Mesothelial cell of epicardium (in vitro differentiated cells): ENCODE data around the gene CHRND. TPM values are rescaled to one million over a fixed set of nuclear protein-coding genes. Genes with fewer than 3 reads are reported as not detected.

Experiments used
- DNase-seq, 2 experiments: peaks; one replicate each; pipeline ENCODE4 v3.0.0; 2021; ENCODE audit warnings: low spot score in 2 of 2; ENCODE audit not compliant: unreplicated experiment in 2 of 2
- H3K27ac Mint-ChIP-seq: 2 replicates; pipeline ENCODE4 v1.8.0; 2021; ENCODE audit warnings: mixed read lengths
- H3K27me3 Mint-ChIP-seq: 2 replicates; pipeline ENCODE4 v1.8.0; 2021; ENCODE audit warnings: low read depth, mixed read lengths
- H3K36me3 Mint-ChIP-seq: 2 replicates; pipeline ENCODE4 v1.8.0; 2021; ENCODE audit warnings: mixed read lengths
- H3K4me1 Mint-ChIP-seq: 2 replicates; pipeline ENCODE4 v1.8.0; 2021; ENCODE audit warnings: mixed read lengths
- H3K4me3 Mint-ChIP-seq: 2 replicates; pipeline ENCODE4 v1.8.0; 2021; ENCODE audit warnings: mild to moderate bottlenecking, moderate library complexity, mixed read lengths
- H3K9me3 Mint-ChIP-seq: 2 replicates; pipeline ENCODE4 v1.8.0; 2021; ENCODE audit warnings: mixed read lengths
- total RNA-seq: library from RNA; stranded (reverse); gene quantifications from 3 replicates; pipeline ENCODE4 v1.2.1, GENCODE V29; 2021
- TF ChIP-seq, protein P1 (sequence below): fragments of 200-600 bp; sonication (generic); IDR thresholded peaks from one replicate; pipeline ENCODE4 v1.5.0; 2021; ENCODE audit warnings: antibody characterized with exemption; ENCODE audit not compliant: unreplicated experiment

CHRND gene
- total RNA-seq, 1 donor from 2014 or later = not detected

DNA sequence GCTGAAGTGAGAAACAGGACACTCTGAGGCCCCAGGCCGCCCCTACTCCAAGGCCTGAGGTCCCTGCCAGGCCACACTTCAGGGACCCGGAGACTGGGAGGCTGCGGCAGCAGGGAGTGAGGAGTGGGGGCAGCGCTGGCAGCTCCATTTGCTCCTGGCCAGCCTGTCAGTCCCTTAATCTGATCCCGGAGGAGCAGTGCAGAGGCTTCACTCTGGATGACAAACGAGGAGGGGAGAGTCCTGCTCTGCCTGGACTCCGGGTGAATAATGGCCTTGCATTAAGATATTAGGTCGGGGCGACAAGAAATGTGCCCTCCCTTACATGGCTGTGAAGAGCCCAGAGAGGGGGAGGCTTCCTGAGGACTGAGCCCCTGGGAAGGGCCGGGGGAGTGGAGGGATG lies 20.1 kb upstream of the CHRND start:
- Mint-ChIP-seq H3K4me1 (peaks cover 36% of the 10 kb centered on the region), H3K4me3 (no peak overlapping the region), H3K27ac (no peak overlapping the region), H3K9me3 (no peaks in the 10 kb centered on the region), H3K27me3 (peaks cover 75% of the 10 kb centered on the region), H3K36me3 (no peaks in the 10 kb centered on the region)
- no peak for DNase-seq
- TF ChIP-seq, protein P1, sequence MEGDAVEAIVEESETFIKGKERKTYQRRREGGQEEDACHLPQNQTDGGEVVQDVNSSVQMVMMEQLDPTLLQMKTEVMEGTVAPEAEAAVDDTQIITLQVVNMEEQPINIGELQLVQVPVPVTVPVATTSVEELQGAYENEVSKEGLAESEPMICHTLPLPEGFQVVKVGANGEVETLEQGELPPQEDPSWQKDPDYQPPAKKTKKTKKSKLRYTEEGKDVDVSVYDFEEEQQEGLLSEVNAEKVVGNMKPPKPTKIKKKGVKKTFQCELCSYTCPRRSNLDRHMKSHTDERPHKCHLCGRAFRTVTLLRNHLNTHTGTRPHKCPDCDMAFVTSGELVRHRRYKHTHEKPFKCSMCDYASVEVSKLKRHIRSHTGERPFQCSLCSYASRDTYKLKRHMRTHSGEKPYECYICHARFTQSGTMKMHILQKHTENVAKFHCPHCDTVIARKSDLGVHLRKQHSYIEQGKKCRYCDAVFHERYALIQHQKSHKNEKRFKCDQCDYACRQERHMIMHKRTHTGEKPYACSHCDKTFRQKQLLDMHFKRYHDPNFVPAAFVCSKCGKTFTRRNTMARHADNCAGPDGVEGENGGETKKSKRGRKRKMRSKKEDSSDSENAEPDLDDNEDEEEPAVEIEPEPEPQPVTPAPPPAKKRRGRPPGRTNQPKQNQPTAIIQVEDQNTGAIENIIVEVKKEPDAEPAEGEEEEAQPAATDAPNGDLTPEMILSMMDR = no peak

DNA sequence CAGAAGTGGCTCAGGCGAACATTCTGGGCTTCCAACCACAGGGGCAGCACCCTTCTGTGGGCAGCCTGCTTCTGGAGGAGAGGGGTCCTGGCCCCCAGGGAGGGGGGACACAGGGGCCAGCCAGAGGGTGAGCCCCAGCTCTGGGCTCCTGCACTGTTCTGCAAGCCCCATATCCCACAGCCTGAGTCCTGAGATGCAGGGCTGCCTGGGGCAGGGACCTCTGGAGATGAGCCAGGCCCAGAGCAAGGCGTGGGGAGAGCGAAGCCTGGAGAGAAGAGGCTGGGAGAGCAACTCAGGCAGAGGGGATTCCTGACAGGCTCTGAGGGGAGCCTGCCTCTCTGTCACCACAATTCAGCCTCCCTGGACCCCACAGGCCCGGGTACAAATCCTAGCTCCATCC lies 19.3 kb upstream of the CHRND start:
- Mint-ChIP-seq H3K4me3 (no peak overlapping the region), H3K27ac (no peak overlapping the region), H3K9me3 (no peaks in the 10 kb centered on the region), H3K36me3 (no peaks in the 10 kb centered on the region), H3K4me1 (peaks cover 32% of the 10 kb centered on the region), H3K27me3 (peaks cover 76% of the 10 kb centered on the region)
- no peak for DNase-seq
- TF ChIP-seq, protein P1 = no peak

DNA sequence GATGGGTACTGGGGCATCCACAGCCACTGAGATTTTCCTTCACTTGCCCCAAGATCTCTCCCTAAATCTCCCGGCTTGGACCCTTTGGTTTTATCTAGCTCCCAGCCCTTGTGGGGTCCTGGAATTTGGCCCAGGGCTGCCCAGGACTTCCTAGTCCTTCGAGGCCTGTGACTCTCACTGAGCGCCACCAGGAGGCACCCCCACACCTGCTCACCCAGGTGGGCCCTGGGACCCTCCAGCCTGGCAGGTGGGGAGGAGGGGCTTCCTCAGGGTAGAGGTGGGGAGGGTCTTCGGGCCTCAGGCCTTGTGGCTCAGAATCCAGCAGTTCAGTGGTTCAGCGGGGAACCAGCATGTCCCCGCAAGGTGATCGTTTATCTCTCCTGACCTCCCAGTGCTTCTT lies 17.7 kb upstream of the CHRND start:
- Mint-ChIP-seq H3K27ac (no peak overlapping the region), H3K4me3 (no peak overlapping the region), H3K4me1 (peaks cover 31% of the 10 kb centered on the region), H3K9me3 (no peaks in the 10 kb centered on the region), H3K27me3 (peaks cover 76% of the 10 kb centered on the region), H3K36me3 (no peaks in the 10 kb centered on the region)
- no peak for DNase-seq
- TF ChIP-seq, protein P1 = no peak

DNA sequence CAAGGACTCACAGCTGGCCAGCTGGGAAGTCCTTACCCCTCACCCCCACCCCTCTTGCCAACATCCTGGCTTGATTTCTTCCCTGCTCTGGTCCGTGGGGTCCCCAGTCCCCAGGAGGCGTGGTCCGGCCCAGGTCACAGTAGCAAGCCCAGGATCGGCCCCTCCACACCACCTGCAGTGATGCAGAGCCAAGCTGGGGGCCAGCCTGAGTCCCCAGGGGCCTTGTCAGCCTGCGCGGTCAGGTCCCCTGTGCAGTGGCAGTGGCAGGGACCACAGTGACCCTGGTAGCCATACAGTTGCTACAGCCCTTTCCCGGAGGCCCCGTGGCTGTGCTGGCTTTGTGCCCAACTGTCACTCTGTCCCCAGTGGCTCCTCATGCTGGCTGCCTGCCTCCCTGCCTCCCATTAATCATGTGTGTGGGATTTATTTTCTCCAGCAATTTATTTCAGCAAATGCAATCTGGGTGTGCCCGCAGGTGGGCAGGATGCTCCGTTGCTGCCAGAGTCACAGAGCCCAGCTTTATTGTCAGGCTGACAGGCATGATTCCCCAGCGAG lies 14.5 kb upstream of the CHRND start:
- Mint-ChIP-seq H3K27me3 (peaks cover 66% of the 10 kb centered on the region), H3K4me3 (no peak overlapping the region), H3K9me3 (no peaks in the 10 kb centered on the region), H3K36me3 (no peaks in the 10 kb centered on the region), H3K4me1 (peaks cover 18% of the 10 kb centered on the region), H3K27ac (no peak overlapping the region)
- no peak for DNase-seq
- TF ChIP-seq, protein P1 = no peak

DNA sequence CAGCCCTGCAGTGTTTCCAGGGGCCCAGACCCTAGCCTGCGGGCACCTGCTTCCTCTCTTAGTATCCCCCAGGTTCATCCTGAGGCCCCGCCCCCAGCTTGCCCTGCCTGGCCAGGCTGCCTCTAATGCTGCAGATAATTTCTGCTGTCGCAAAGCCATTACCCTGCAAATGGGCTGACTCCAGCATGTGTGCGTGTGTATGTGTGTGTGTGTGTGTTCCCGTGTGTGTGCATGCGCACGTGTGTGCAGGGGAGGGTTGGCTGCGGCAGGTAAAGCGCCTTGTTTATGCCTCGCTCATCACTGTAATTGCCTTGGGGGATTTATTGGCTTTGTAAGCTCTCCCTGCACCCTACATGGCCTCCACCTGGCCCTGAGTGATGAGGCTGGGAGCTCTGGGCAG lies 13.4 kb upstream of the CHRND start:
- Mint-ChIP-seq H3K9me3 (no peaks in the 10 kb centered on the region), H3K27me3 (peaks cover 64% of the 10 kb centered on the region), H3K27ac (no peak overlapping the region), H3K4me1 (peaks cover 9% of the 10 kb centered on the region), H3K4me3 (no peak overlapping the region), H3K36me3 (no peaks in the 10 kb centered on the region)
- no peak for DNase-seq
- TF ChIP-seq, protein P1 = no peak

DNA sequence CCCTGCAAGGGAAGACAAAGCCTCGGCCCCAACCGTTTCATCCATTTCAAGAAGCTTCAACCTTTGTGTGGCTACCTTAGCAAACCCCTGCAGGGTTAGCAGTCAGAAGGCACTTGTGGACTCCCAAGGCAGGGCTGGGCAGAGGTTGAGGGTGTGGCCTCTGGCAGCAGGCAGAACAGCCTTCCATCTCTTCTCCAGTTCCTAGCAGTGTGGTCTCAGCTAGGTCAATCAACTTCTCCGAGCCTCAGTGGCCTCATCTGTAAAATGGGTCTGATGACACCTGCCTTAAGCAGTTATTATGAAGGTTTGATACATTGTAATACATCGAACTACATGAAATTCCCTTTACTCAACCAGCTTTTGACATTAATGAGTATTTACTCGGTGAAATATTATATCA lies 12.6 kb upstream of the CHRND start:
- TF ChIP-seq, protein P1 = no peak
- H3K27me3 Mint-ChIP-seq = peaks cover 64% of the 10 kb centered on the region
- no peak overlapping the region for H3K27ac Mint-ChIP-seq
- no peak overlapping the region for H3K4me3 Mint-ChIP-seq
- no peak for DNase-seq
- peaks cover 10% of the 10 kb centered on the region for H3K4me1 Mint-ChIP-seq
- no peaks in the 10 kb centered on the region for H3K9me3 Mint-ChIP-seq
- no peaks in the 10 kb centered on the region for H3K36me3 Mint-ChIP-seq
